SH-SY5Y (cell line): ENCODE measurements around the gene TMEM132A.

ENCODE experiments used
- GATA2 ChIP-seq: IDR thresholded peaks from 2 replicates; pipeline ENCODE4 v1.6.1; 2011; ENCODE audit warnings: mild to moderate bottlenecking, low read depth, low read length
- GATA3 ChIP-seq: IDR thresholded peaks from 2 replicates; pipeline ENCODE4 v1.6.1; 2011; ENCODE audit warnings: low read depth, mild to moderate bottlenecking, low read length, moderate library complexity

DNA sequence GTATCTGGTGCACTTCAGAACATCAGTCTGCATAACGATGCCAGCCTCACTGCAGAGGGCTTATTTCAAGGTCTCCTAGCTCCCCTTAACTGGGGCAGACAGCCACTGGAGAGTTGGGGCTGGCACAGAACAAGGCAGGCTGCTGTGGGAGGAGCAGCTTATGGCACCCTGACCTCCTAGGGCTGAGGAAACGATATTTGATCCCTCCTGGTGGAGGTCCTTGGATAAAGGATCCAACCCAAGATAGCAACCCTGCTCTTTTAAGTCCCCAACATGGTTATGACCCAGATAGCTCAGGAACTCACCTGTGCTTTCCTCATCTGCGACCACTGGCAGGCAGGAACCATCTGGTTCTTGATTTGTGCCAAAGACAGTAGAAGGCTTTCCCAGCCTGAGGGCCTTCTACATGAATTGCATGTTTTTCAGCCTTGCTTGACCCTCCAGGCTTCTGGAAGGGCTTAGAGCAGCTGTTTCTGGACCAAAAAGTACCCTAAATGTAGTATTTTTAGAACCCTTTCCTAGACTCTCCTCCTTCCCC lies 7.5 kb upstream of the TMEM132A start:
- TF ChIP-seq GATA2 (no peak), GATA3 (no peak)
